SKM-1 treated with dmso at 0.1 percent for 144 hours (cell line): ENCODE measurements around the gene ZG16.
"Not testable (repeated sequence)": the region's sequence is repeated elsewhere in the genome, so short reads cannot be mapped to it uniquely, and the experiment has no call there.

ENCODE experiments used
- DNase-seq: peaks from one replicate; lab custom pipeline; 2025; ENCODE audit not compliant: unreplicated experiment; lab: John Stamatoyannopoulos, UW

Gene ZG16

GRCh38 chr16:29783094-29783953 lies 5.3 kb downstream of the ZG16 start:
- not testable (repeated sequence) for DNase-seq

GRCh38 chr16:29784157-29784556 lies 6.1 kb downstream of the ZG16 start:
- no peak for DNase-seq

GRCh38 chr16:29784901-29785500 lies 6.9 kb downstream of the ZG16 start:
- DNase-seq = no peak

- not testable (repeated sequence) for DNase-seq
Observed at GRCh38 chr16:29787155-29787554, 9.1 kb downstream of the ZG16 start.

- DNase-seq = no peak
Observed at GRCh38 chr16:29789775-29790182, 11.7 kb downstream of the ZG16 start.

GRCh38 chr16:29790183-29790948 lies 12.3 kb downstream of the ZG16 start, which contains the start of gene KIF22:
KIF22 (plus strand) TSS chr16:29790751; CDS start chr16:29790760, 9 bp downstream.
- peak; percentile 98 for DNase-seq

- DNase-seq = no peak
Observed at GRCh38 chr16:29790949-29791844, 13.1 kb downstream of the ZG16 start.

GRCh38 chr16:29791845-29792807 lies 14.1 kb downstream of the ZG16 start:
- DNase-seq = no peak

GRCh38 chr16:29793153-29793552 lies 15.1 kb downstream of the ZG16 start:
- DNase-seq = not testable (repeated sequence)

GRCh38 chr16:29794231-29794710 lies 16.2 kb downstream of the ZG16 start:
- no peak for DNase-seq

GRCh38 chr16:29802416-29802935 lies 24.4 kb downstream of the ZG16 start:
- no peak for DNase-seq

GRCh38 chr16:29804020-29804419 lies 26.0 kb downstream of the ZG16 start:
- DNase-seq = no peak

GRCh38 chr16:29804455-29805231 lies 26.6 kb downstream of the ZG16 start:
- peak; percentile 51 for DNase-seq

- DNase-seq = peak; percentile 95
Observed at GRCh38 chr16:29805232-29806098, 27.4 kb downstream of the ZG16 start.

- peak; percentile 80 for DNase-seq
Observed at GRCh38 chr16:29806099-29806579, 28.1 kb downstream of the ZG16 start, which contains the start of gene MAZ. MAZ (plus strand) TSS chr16:29806529; CDS start chr16:29806702, 173 bp downstream.

GRCh38 chr16:29806641-29807425 lies 28.8 kb downstream of the ZG16 start:
- peak; percentile 64 for DNase-seq
